Coronary artery (tissue), 2 donors: ENCODE data around the gene TIFAB.

ENCODE experiments used
- DNase-seq: peaks from one replicate; pipeline ENCODE4 v3.0.0-alpha.2; 2017; ENCODE audit warnings: low spot score
- H3K27ac ChIP-seq, 2 donors: fragments of 200-600 bp; sonication (generic); one replicate each; pipeline ENCODE4 v1.5.1; 2016 to 2019
- H3K4me3 ChIP-seq: fragments of 200-600 bp; sonication (generic); 2 replicates; pipeline ENCODE4 v1.5.1; 2016; ENCODE audit warnings: mild to moderate bottlenecking, moderate library complexity
- TF ChIP-seq, protein P1 (sequence below): fragments of 200-600 bp; sonication (generic); IDR thresholded peaks from one replicate; pipeline ENCODE4 v1.5.1; 2019; ENCODE audit warnings: antibody characterized with exemption

The TIFAB gene

DNA sequence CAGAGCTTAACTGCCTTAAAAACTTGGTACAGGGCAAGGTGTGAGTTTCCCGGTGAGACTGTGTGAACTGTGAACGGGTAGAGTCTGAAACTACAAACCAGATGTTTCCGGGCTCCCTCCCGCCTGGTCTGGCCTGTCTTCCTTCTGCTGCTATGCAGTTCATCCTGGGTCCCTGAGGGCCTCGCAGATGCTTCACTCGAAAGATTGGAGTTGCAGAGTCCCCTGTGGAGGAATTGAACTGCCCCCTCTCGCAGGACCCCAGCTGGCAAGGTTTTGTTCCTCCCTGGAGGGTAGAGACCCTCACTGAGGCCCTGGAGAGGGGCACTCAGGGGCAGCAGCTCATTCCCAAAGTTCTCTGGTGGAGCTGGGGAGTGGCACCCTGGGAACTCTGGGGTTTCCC is 5.5 kb downstream of the TIFAB start:
- Histone ChIP-seq H3K27ac (no peak overlapping the region), H3K4me3 (no peak overlapping the region)
- DNase-seq = no peak
- TF ChIP-seq, protein P1, sequence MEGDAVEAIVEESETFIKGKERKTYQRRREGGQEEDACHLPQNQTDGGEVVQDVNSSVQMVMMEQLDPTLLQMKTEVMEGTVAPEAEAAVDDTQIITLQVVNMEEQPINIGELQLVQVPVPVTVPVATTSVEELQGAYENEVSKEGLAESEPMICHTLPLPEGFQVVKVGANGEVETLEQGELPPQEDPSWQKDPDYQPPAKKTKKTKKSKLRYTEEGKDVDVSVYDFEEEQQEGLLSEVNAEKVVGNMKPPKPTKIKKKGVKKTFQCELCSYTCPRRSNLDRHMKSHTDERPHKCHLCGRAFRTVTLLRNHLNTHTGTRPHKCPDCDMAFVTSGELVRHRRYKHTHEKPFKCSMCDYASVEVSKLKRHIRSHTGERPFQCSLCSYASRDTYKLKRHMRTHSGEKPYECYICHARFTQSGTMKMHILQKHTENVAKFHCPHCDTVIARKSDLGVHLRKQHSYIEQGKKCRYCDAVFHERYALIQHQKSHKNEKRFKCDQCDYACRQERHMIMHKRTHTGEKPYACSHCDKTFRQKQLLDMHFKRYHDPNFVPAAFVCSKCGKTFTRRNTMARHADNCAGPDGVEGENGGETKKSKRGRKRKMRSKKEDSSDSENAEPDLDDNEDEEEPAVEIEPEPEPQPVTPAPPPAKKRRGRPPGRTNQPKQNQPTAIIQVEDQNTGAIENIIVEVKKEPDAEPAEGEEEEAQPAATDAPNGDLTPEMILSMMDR = no peak

- Histone ChIP-seq H3K4me3 (no peak overlapping the region), H3K27ac (no peak overlapping the region)
- DNase-seq = no peak
- TF ChIP-seq, protein P1 = no peak
Observed at GRCh38 chr5:135446206-135446605, 5.9 kb downstream of the TIFAB start.

- Histone ChIP-seq H3K27ac (no peak overlapping the region), H3K4me3 (no peak overlapping the region)
- DNase-seq = peak; percentile 69
- TF ChIP-seq, protein P1 = no peak
Observed at GRCh38 chr5:135445306-135445985, 6.7 kb downstream of the TIFAB start.

DNA sequence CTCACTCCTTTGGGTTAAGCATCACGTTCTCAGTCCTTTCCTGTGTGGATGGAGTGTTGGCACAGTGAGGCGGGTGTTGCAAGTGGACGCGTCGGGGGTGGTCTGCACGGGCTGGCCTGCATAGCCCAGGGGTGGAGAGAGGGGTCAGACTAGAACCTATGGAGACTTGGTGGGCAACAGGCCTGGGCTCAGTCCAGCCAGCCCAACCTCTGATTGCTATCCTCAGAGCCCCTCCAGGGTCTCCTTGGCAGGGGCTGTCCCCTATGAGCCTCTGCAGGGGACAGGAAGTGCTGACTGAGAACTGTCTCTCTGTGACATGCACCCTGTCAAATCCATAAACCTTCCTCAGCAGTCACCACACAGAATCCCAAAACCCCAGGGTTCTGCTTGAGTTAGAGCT is 7.3 kb downstream of the TIFAB start:
- TF ChIP-seq, protein P1 = no peak
- Histone ChIP-seq H3K4me3 (no peak overlapping the region), H3K27ac (no peak overlapping the region)
- peak; percentile 68 for DNase-seq

DNA sequence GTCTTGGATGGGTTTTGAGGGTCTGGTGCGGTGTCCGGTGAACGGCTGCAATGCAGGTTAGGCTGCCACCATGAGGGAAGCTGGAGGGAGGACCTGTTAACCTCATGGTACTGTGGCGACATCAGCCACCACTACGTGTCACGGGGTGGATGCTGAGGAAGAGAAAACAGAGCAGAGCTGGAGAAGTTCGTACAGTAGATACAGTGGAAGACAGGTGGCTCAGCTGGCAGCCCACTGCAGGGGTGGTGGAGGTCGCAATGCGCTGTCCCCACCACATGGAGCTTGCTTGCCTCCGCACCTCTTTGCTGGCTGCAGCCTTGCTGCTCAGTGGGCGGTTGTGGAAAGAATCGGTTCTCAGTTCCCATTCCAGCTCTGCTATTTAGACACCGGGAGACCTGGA is 7.8 kb downstream of the TIFAB start:
- TF ChIP-seq, protein P1 = no peak
- Histone ChIP-seq H3K27ac (no peak overlapping the region), H3K4me3 (no peak overlapping the region)
- DNase-seq = peak; percentile 50

GRCh38 chr5:135443161-135443960 is 8.8 kb downstream of the TIFAB start:
- Histone ChIP-seq H3K4me3 (no peak overlapping the region), H3K27ac (no peak overlapping the region)
- TF ChIP-seq, protein P1 = no peak
- DNase-seq = no peak
